ENCODE data around the gene DAZAP1.

Gene DAZAP1

GRCh38 chr19:1460033-1460995 lies 52.9 kb downstream of the DAZAP1 start:
- DNase-seq = no peak

- no peak for DNase-seq
These were observed 54.5 kb downstream of the DAZAP1 start for GRCh38 chr19:1461862-1462261.

GRCh38 chr19:1465191-1466016 lies 58.0 kb downstream of the DAZAP1 start:
- DNase-seq = no peak

DNA sequence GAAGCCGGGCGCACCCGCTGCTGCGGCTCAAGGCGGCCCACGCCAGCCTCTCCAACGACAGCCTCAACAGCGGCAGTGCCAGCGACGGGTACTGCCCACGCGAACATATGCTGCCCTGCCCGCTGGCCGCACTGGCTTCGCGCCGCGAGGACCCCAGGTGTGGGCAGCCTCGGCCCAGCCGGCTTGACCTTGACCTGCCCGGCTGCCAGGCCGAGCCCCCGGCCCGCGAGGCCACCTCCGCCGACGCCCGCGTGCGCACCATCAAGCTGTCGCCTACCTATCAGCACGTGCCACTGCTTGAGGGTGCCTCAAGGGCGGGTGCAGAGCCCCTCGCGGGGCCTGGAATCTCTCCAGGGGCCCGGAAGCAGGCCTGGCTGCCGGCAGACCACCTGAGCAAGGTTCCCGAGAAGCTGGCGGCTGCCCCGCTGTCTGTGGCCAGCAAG lies 58.7 kb downstream of the DAZAP1 start:
- DNase-seq = no peak

- DNase-seq = no peak
These were observed 59.3 kb downstream of the DAZAP1 start for GRCh38 chr19:1466461-1467214.

- no peak for DNase-seq
These were observed 59.8 kb downstream of the DAZAP1 start for GRCh38 chr19:1467215-1467489.

- no peak for DNase-seq
These were observed 60.3 kb downstream of the DAZAP1 start for GRCh38 chr19:1467490-1468273.

- no peak for DNase-seq
These were observed 61.0 kb downstream of the DAZAP1 start for GRCh38 chr19:1468274-1468820.

DNA sequence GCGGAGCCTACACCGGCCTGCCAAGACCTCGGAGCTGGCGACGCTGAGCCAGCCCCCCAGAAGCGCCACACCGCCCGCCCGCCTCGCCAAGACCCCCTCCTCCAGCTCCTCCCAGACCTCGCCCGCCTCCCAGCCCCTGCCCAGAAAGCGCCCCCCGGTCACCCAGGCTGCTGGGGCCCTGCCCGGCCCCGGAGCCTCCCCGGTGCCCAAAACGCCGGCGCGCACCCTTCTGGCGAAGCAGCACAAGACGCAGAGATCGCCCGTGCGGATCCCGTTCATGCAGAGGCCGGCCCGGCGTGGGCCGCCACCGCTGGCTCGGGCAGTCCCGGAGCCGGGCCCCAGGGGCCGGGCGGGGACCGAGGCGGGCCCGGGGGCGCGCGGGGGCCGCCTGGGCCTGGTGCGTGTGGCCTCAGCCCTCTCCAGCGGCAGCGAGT lies 61.5 kb downstream of the DAZAP1 start:
- DNase-seq = no peak

GRCh38 chr19:1469255-1470054 lies 62.1 kb downstream of the DAZAP1 start:
- DNase-seq = no peak

DNA sequence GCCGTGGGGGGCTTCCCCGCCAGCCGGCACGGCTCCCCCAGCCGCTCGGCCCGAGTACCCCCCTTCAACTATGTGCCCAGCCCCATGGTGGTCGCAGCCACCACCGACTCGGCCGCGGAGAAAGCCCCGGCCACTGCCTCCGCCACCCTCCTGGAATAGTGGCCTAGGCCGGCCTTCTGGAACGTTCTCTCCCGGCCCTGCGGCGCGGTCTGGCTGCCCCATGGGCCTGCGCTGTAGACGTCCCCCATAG lies 62.6 kb downstream of the DAZAP1 start:
- DNase-seq = no peak

DNA sequence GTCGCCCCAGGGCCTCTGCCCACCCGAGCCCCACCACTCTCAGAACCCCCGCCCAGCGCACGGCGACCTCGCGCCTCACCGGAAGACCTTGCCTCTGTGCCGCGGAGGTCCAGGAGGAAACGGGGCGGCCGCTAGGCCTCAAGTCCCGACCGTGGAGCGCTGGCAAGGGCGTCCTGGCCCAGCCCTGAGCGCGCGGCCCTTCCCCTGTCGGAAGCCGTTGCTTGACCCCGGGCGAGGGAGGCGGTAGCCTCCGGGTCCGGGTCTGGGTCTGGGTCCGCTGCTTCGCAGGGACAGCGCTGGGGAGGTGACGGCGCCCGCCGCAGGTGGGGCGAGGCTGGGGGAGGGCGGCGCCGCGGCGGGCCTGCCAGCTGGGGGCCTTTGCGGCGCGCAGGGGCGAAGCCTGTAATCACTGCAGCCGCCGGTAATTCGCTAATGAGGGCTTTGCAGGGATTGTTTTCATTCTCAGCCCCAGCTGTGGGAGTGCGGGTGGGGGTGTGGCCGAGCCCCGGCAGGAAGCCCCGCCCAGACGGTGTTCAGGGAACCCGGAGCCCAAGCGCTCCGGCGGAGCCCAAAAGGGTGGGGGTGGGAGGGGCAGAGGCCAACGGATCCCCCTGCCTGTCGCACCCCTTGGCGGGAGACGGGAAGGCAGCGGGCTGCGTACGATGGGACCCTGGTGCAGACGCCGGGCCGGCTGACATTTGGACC lies 63.1 kb downstream of the DAZAP1 start:
- DNase-seq = no peak

DNA sequence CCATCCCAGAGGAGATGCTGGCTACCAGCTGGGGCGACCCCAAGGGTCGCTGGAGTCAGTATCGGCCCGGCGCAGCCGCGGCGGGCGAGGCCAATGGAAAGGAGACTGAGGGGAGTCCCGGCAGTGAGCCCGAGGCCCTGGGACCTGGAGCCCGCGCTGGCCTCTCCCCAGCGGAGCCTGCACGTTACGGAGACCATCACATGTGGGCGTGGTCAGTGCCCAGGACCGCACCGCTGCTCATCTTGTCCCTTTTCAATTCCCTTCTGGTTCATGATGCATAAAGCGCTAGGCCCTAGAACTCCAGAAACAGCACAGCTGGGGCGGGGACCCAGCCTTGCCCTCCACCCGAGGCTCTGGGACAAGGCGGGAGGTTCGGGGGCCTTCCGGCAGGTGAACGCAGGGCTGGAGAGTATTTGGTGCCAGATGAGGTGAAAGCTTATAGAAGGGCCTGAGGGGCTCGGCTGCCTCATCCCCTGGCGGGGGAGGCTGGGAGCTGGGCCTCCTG lies 63.7 kb downstream of the DAZAP1 start:
- DNase-seq = no peak

DNA sequence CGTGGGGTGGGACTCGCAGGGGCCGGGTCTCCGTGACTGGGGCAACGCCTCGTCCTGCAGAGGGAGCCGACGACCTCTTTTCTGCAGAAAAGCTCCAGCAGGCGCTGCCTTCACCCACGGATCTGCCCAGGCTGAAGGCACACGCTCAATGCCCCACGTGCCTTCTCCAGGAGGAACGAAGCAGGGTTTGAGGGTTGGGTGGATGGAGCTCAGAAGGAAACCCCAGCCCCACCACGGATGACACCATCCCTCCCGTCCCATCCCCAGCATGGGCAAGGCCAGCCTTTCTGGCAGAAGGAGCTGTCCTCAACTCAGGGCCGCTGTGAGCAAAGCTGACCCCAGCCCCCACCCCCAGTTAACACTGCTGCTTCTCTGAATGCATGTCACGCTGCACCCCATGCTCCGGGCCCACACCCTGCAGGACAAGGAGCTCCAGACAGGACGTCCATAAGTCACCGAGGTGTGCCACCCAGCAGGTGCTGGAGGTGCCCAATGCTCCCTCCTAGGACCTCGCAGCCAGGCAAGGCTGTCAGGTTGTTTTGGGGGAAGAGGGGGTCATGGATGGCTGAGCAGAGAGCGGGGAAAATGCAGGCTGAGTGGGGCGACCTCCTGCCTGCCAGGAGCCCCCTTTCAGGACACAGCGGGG lies 64.3 kb downstream of the DAZAP1 start:
- no peak for DNase-seq

GRCh38 chr19:1472231-1473084 lies 65.1 kb downstream of the DAZAP1 start:
- no peak for DNase-seq

DNA sequence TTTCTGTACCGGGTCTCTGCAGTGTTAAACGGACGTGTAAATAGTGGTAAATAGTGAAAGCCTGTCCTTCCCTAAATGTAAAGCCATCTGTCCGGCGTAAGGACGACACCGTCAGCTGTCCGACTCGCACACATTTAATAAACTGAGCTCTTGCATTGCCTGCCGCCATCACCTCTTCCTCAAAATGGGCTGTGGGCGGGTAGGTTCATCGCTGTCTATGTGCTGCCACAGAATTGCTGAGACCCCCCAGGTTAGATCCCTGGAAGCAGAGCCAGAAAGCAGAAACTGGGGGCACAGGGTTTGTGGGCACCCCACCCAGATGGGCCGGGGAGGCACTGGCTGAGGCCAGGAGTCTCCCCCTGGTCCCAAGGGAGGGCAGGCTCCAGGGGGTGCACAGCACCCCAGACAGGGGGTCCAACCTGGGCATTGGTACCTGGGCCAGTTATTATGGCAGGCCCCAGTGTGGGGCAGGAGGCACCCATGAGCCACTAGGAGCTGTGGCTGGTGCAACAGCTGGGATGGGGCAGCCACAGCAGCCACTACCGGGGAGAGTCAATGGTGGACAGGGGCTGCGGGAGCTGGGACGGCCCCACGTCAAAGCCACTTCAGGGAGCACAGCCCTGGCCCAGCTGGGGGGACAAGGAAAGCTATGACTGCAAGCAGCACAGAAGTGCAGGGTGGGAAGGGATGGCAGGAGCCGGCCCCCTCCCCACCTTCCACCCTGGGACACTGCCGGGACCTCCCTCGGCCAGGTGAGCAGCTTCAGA lies 65.9 kb downstream of the DAZAP1 start:
- no peak for DNase-seq

DNA sequence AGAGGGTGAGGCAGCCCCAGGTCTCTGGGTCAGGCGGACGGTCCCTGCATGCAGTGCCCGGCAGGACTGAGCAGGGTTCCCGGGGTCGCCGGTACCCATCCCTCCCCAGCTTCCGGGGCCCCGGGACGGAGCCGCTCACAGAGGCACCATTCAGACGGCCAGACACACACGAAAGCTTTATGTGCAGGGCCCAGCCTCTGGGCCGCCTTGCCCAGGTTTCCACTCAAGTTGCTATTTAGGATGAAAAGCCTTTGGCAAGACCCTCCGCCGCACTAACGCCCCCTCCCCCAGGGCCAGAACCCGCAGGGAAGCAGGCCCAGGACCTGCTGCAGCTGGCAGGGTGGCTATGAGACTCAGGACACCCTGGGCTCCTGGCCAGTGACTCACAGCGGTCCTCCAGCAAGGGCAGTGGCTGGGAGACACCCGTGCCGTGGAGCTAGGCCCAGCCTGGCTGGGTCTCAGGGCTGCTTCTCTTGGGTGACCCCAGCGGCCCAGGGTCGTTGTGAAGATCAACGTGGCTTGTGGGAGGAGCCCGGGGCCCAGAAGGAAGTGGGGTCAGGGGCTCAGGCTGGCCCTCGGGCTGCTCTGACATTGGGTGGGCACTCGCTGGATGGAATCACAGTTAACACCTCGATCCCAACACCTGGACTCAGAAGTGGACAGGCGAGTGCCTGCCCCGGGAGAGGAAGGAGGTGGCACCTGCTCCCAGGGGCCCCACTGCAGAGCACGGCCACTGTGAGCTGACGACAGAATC lies 66.8 kb downstream of the DAZAP1 start:
- DNase-seq = no peak

Measured in SIG-M5 (cell line).